HL-60 (cell line): ENCODE results near the gene UBE2E2.

Source experiments
- DNase-seq, 2 experiments: peaks; one replicate each; pipeline ENCODE4 v3.0.0-alpha.2; 2010 to 2020; ENCODE audit warnings: low read depth in 1 of 2, low spot score in 1 of 2
- H3K27ac ChIP-seq: fragments of 250-450 bp; sonication (Bioruptor Pico); replicated peaks from 2 replicates; pipeline ENCODE4 v1.5.1; 2020; ENCODE audit warnings: mild to moderate bottlenecking, moderate library complexity
- H3K27me3 ChIP-seq: fragments of 250-450 bp; sonication (Bioruptor Pico); 2 replicates; pipeline ENCODE4 v1.5.1; 2021; ENCODE audit warnings: mild to moderate bottlenecking, moderate library complexity; ENCODE audit not compliant: insufficient read depth, poor library complexity, severe bottlenecking
- H3K4me3 ChIP-seq: replicated peaks from 2 replicates; pipeline ENCODE4 v1.5.1; 2011; ENCODE audit warnings: mild to moderate bottlenecking, control low read depth, low read length; ENCODE audit not compliant: insufficient read depth
- CTCF ChIP-seq: IDR thresholded peaks from one replicate; pipeline ENCODE4 v1.5.1; 2011; ENCODE audit warnings: low read length, control low read depth, inconsistent platforms; ENCODE audit not compliant: insufficient read depth
- GABPA ChIP-seq: IDR thresholded peaks from 2 replicates; pipeline ENCODE4 v1.6.1; 2012; ENCODE audit warnings: low read depth
- POLR2AphosphoS5 ChIP-seq: IDR thresholded peaks from 2 replicates; pipeline ENCODE4 v1.6.1; 2012; ENCODE audit warnings: low read depth
- SPI1 ChIP-seq: IDR thresholded peaks from 2 replicates; pipeline ENCODE4 v1.6.1; 2012; ENCODE audit warnings: low read depth, mild to moderate bottlenecking, borderline replicate concordance
- TF ChIP-seq, protein P1 (sequence below): IDR thresholded peaks from 2 replicates; pipeline ENCODE4 v1.6.1; 2012; ENCODE audit warnings: low read depth; ENCODE audit not compliant: insufficient replicate concordance

The UBE2E2 gene

DNA sequence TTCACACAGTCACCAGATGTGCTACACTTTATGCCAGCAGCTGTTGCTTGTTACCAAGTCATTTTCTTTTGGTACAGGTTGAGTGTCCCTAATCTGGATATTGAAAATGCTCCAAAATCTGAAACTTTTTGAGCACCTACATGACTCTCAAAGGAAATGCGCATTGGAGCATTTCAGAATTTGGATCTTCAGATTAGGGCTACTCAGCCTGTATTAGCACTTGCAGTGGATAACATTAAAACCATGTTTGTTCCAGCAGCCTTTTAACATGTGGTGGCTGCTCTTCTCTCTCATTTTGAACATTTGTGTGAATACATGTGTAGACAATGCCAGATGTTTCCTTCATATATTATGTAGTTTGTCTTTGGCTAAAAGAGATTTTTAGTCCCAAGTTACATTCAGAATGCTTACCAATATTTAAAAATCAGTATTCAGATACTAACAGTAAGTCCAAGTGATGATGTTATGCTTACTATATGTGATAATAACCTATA, 371.7 kb downstream of the UBE2E2 start:
- no peak for TF ChIP-seq SPI1
- TF ChIP-seq GABPA = no peak
- Histone ChIP-seq H3K27ac (no peak overlapping the region), H3K27me3 (no peaks in the 10 kb centered on the region), H3K4me3 (no peak overlapping the region)
- DNase-seq = no peak

GRCh38 chr3:23575697-23576096, 372.6 kb downstream of the UBE2E2 start:
- no peaks in the 10 kb centered on the region for H3K27me3 ChIP-seq
- no peak for DNase-seq
- no peak overlapping the region for H3K4me3 ChIP-seq
- TF ChIP-seq, protein P1, sequence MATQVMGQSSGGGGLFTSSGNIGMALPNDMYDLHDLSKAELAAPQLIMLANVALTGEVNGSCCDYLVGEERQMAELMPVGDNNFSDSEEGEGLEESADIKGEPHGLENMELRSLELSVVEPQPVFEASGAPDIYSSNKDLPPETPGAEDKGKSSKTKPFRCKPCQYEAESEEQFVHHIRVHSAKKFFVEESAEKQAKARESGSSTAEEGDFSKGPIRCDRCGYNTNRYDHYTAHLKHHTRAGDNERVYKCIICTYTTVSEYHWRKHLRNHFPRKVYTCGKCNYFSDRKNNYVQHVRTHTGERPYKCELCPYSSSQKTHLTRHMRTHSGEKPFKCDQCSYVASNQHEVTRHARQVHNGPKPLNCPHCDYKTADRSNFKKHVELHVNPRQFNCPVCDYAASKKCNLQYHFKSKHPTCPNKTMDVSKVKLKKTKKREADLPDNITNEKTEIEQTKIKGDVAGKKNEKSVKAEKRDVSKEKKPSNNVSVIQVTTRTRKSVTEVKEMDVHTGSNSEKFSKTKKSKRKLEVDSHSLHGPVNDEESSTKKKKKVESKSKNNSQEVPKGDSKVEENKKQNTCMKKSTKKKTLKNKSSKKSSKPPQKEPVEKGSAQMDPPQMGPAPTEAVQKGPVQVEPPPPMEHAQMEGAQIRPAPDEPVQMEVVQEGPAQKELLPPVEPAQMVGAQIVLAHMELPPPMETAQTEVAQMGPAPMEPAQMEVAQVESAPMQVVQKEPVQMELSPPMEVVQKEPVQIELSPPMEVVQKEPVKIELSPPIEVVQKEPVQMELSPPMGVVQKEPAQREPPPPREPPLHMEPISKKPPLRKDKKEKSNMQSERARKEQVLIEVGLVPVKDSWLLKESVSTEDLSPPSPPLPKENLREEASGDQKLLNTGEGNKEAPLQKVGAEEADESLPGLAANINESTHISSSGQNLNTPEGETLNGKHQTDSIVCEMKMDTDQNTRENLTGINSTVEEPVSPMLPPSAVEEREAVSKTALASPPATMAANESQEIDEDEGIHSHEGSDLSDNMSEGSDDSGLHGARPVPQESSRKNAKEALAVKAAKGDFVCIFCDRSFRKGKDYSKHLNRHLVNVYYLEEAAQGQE = no peak
- no peak for TF ChIP-seq POLR2AphosphoS5
- TF ChIP-seq GABPA = no peak
- H3K27ac ChIP-seq = no peak overlapping the region

DNA sequence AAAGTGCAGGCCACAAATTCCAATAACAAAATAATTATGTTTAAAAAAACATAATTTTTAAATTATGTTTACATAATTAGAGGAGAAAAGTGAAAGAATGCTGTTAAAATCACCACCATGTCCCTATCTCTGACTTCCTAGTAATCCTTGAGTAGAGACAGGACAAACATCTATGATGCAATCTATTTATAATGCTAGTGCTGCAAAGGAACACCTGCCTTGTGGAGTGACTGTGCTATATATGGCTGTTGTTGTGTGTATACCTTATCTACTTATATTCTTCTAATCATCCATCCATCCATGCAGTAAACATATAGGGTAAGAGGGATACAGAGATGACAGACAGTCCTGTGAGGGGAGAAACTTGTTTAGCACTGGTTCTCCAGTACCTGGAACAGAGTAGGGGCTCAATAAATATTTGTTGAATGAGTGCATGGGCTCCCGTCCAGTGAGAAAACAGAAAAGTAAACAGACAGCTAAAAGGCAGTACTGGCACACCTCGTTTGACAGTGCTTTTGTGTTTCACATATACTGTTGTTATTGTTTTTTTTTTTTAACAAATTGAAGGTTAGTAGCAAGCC, 373.3 kb downstream of the UBE2E2 start:
- Histone ChIP-seq H3K27me3 (no peaks in the 10 kb centered on the region), H3K4me3 (no peak overlapping the region), H3K27ac (no peak overlapping the region)
- TF ChIP-seq, protein P1 = no peak
- TF ChIP-seq POLR2AphosphoS5 = no peak
- TF ChIP-seq CTCF = no peak
- DNase-seq = no peak

GRCh38 chr3:23580096-23580713, 377.1 kb downstream of the UBE2E2 start:
- DNase-seq = no peak
- TF ChIP-seq GABPA = no peak
- TF ChIP-seq CTCF = no peak
- TF ChIP-seq SPI1 = no peak
- TF ChIP-seq, protein P1 = no peak
- TF ChIP-seq POLR2AphosphoS5 = no peak
- no peak overlapping the region for H3K27ac ChIP-seq

More at GRCh38 chr3:23580096-23580713, 377.1 kb downstream of the UBE2E2 start:
- no peak overlapping the region for H3K4me3 ChIP-seq
- no peaks in the 10 kb centered on the region for H3K27me3 ChIP-seq
